ENCODE measurements around the gene ZFP36. TPM values are rescaled to one million over a fixed set of nuclear protein-coding genes. Genes with fewer than 3 reads are reported as not detected.

The ZFP36 gene
- total RNA-seq, 4 donors from 2014 or later = 183 to 682 (median 309) TPM

GRCh38 chr19:39428283-39429112 is 21.9 kb downstream of the ZFP36 start:
- peak in 1 of 3 donors; percentile 53 for DNase-seq
- H3K27me3 ChIP-seq = no peaks in the 10 kb centered on the region
- TF ChIP-seq, protein P1, sequence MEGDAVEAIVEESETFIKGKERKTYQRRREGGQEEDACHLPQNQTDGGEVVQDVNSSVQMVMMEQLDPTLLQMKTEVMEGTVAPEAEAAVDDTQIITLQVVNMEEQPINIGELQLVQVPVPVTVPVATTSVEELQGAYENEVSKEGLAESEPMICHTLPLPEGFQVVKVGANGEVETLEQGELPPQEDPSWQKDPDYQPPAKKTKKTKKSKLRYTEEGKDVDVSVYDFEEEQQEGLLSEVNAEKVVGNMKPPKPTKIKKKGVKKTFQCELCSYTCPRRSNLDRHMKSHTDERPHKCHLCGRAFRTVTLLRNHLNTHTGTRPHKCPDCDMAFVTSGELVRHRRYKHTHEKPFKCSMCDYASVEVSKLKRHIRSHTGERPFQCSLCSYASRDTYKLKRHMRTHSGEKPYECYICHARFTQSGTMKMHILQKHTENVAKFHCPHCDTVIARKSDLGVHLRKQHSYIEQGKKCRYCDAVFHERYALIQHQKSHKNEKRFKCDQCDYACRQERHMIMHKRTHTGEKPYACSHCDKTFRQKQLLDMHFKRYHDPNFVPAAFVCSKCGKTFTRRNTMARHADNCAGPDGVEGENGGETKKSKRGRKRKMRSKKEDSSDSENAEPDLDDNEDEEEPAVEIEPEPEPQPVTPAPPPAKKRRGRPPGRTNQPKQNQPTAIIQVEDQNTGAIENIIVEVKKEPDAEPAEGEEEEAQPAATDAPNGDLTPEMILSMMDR (IDR thresholded peaks at IDR 0.05) = no peak
- TF ChIP-seq POLR2A (IDR thresholded peaks at IDR 0.05) = no peak
- no peak overlapping the region for H3K4me3 ChIP-seq
- no peaks in the 10 kb centered on the region for H3K9me3 ChIP-seq
- peak overlapping the region; percentile 28 to 86 (median 58) for H3K27ac ChIP-seq
- H3K4me1 ChIP-seq = peaks cover 0 to 19% (median 8%) of the 10 kb centered on the region in 4 donors
- peaks cover 0 to 18% (median 0%) of the 10 kb centered on the region in 3 donors for H3K36me3 ChIP-seq

DNA sequence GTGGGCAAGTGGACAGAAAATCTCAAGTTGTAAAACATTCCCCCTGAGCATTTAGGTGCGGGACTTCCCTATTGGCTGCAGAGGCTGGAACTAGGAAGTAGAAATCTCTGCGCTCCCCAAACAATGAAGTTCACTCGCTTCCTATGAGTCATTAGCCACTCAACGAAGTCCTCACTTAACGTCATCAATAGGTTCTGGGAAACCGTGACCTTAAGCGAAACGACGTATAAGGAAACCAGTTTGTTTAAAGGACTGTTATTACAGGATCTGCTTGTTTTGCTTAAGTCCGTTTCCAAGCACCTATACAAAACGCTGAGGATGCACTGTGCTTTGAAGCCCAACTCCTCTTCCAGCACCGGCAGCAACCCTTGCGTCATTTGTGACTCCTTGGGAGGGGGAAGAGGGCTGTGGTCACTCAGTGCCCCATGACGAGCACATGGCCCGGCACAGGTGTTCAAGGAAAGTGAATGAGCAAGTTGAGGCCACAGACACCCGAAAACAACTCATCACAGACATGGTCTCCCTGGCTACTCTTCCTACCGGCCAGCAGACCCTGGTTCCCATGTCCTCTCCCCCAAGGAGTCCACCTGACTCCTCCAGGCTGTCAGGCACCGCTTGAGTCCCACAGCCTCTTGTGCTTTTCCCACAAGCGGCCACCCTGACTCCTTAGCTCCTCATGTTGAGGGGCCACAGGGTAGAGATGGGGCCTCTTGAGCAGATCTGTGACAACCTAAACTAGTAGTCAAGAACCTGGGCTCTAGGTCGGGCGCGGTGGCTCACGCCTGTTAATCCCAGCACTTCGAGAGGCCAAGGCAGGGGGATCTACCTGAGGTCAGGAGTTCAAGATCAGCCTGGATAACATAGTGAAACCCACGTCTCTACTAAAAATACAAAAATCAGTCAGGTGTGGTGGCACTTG is 24.3 kb downstream of the ZFP36 start:
- Histone ChIP-seq H3K9me3 (no peaks in the 10 kb centered on the region), H3K4me3 (peak overlapping the region in 1 of 4 donors; percentile 2), H3K36me3 (peaks cover 0 to 27% (median 0%) of the 10 kb centered on the region in 3 donors), H3K27me3 (no peaks in the 10 kb centered on the region), H3K4me1 (peaks cover 0 to 37% (median 19%) of the 10 kb centered on the region in 4 donors), H3K27ac (peak overlapping the region; percentile 64 to 83 (median 72))
- TF ChIP-seq, protein P1 (IDR thresholded peaks at IDR 0.05) = no peak
- no peak for TF ChIP-seq POLR2A (IDR thresholded peaks at IDR 0.05)
- peak in 2 of 3 donors; percentile 48 to 75 for DNase-seq

DNA sequence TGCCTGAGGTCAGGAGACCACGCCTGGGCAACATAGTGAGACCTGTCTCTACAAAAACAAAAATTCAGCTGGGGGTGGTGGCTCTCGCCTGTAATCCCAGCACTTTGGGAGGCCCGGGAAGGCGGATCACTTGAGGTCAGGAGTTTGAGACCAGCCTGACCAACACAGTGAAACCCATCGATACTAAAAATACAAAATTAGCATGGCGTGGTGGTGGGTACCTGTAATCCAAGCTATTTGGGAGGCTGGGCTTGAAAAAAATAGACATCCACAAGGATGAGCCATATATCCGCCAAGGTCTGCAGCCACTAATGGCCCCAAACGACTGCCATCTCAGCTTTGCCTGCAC is 26.0 kb downstream of the ZFP36 start:
- H3K27ac ChIP-seq = no peak overlapping the region
- H3K4me3 ChIP-seq = no peak overlapping the region
- DNase-seq = no peak
- H3K36me3 ChIP-seq = peaks cover 0 to 27% (median 0%) of the 10 kb centered on the region in 3 donors
- H3K4me1 ChIP-seq = peaks cover 0 to 42% (median 19%) of the 10 kb centered on the region in 4 donors
- TF ChIP-seq, protein P1 (IDR thresholded peaks at IDR 0.05) = no peak
- TF ChIP-seq POLR2A (IDR thresholded peaks at IDR 0.05) = no peak
- no peaks in the 10 kb centered on the region for H3K27me3 ChIP-seq
- H3K9me3 ChIP-seq = no peaks in the 10 kb centered on the region

DNA sequence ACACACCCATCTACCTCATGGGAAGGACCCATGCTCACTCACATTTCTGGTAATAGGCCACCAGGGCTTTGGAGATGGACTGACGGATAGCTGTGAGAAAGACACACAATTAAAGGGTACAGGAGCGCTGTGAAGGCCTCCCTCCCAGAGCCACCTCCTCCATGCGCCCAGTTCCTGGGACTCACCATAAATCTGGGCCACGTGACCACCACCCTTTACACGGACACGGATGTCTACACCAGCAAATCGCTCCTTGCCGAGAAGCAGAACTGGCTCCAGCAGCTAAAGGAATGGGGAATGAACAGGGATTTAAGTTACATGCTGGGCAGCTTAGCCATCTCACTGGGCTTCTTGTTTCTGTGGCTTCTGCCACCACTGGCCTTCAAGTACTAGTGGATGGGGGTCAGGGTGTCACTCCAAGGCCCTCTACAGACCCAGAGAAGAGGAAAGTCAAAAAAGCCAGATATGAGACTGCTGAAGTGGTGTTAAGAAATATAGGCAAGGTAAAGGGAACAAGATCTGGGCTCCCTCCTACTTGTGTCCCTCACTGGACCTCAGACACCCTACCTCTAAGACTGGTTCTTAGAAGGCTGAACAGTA is 26.9 kb downstream of the ZFP36 start:
- Histone ChIP-seq H3K9me3 (no peaks in the 10 kb centered on the region), H3K4me1 (peaks cover 0 to 40% (median 19%) of the 10 kb centered on the region in 4 donors), H3K36me3 (peaks cover 0 to 27% (median 0%) of the 10 kb centered on the region in 3 donors), H3K4me3 (no peak overlapping the region), H3K27ac (no peak overlapping the region), H3K27me3 (no peaks in the 10 kb centered on the region)
- TF ChIP-seq, protein P1 (IDR thresholded peaks at IDR 0.05) = no peak
- no peak for TF ChIP-seq POLR2A (IDR thresholded peaks at IDR 0.05)
- DNase-seq = peak in 1 of 3 donors; percentile 43
